IMR-90 (cell line): ENCODE data around the gene NUP210. TPM values are rescaled to one million over a fixed set of nuclear protein-coding genes. Genes with fewer than 3 reads are reported as not detected.

ENCODE experiments used
- ATAC-seq: fragments of 200-7000 bp; cut with Tn5 transposase; 2 replicates; pipeline ENCODE4 v1.9.1; 2020; ENCODE audit warnings: low read depth, mild to moderate bottlenecking, moderate library complexity
- BruUV-seq: library from RNA; stranded (reverse); fragments of 400-500 nt; replicated peaks from 2 replicates; lab custom pipeline; 2021; lab: Mats Ljungman, UMichigan
- CTCF ChIA-PET: fragments of 300-600 bp; formaldehyde crosslinking; extraction: SDS; loops from one replicate; lab custom pipeline; 2021; ENCODE audit warnings: antibody characterized with exemption; lab: Yijun Ruan, JAX
- POLR2A ChIA-PET: fragments of 300-600 bp; sonication (Branson Sonifier 250); formaldehyde crosslinking; loops from one replicate; lab custom pipeline; 2022; ENCODE audit warnings: antibody characterized with exemption; ENCODE audit not compliant: unreplicated experiment; lab: Charles Lee
- DNase-seq: peaks from one replicate; pipeline ENCODE4 v3.0.0; 2013
- H2AFZ ChIP-seq: replicated peaks from 2 replicates; pipeline ENCODE3; 2013; ENCODE audit warnings: low read length, mild to moderate bottlenecking; ENCODE audit not compliant: poor library complexity
- H2AK5ac ChIP-seq: 2 replicates; pipeline ENCODE4 v1.6.1; 2013; ENCODE audit warnings: low read depth, low read length, inconsistent platforms
- H2AK9ac ChIP-seq: replicated peaks from 2 replicates; pipeline ENCODE3; 2013; ENCODE audit warnings: mild to moderate bottlenecking, low read depth, low read length, moderate library complexity; ENCODE audit not compliant: poor library complexity
- H2BK120ac ChIP-seq: 2 replicates; pipeline ENCODE4 v1.6.1; 2013; ENCODE audit warnings: low read depth, low read length, inconsistent platforms
- H2BK15ac ChIP-seq: 3 replicates; pipeline ENCODE4 v1.6.1; 2013; ENCODE audit warnings: low read depth, low read length, inconsistent platforms
- H2BK20ac ChIP-seq: 2 replicates; pipeline ENCODE4 v1.6.1; 2013; ENCODE audit warnings: low read depth, mild to moderate bottlenecking, inconsistent platforms, low read length, moderate library complexity
- H2BK5ac ChIP-seq: 2 replicates; pipeline ENCODE4 v1.6.1; 2013; ENCODE audit warnings: mild to moderate bottlenecking, low read depth, low read length, inconsistent platforms; ENCODE audit not compliant: poor library complexity, severe bottlenecking
- H3K14ac ChIP-seq: replicated peaks from 2 replicates; pipeline ENCODE4 v1.6.1; 2013; ENCODE audit warnings: low read depth, low read length, inconsistent platforms
- H3K18ac ChIP-seq: 2 replicates; pipeline ENCODE4 v1.6.1; 2013; ENCODE audit warnings: low read depth, low read length, control low read depth
- H3K23ac ChIP-seq: 2 replicates; pipeline ENCODE4 v1.6.1; 2013; ENCODE audit warnings: low read depth, low read length, inconsistent platforms
- H3K27ac ChIP-seq: 2 replicates; pipeline ENCODE4 v1.5.1; 2013; ENCODE audit warnings: mild to moderate bottlenecking, control low read depth, low read length; ENCODE audit not compliant: insufficient read depth
- H3K27me3 ChIP-seq: 2 replicates; pipeline ENCODE4 v1.6.1; 2013; ENCODE audit warnings: low read length; ENCODE audit not compliant: control insufficient read depth, insufficient read depth
- H3K36me3 ChIP-seq: 2 replicates; pipeline ENCODE4 v1.6.1; 2013; ENCODE audit warnings: low read length, mixed read lengths; ENCODE audit not compliant: control insufficient read depth, insufficient read depth
- H3K4ac ChIP-seq: 2 replicates; pipeline ENCODE4 v1.6.1; 2013; ENCODE audit warnings: low read depth, low read length, inconsistent platforms
- H3K4me1 ChIP-seq: 2 replicates; pipeline ENCODE4 v1.6.1; 2013; ENCODE audit warnings: low read length, mixed read lengths; ENCODE audit not compliant: control insufficient read depth, insufficient read depth
- H3K4me2 ChIP-seq: 2 replicates; pipeline ENCODE4 v1.6.1; 2013; ENCODE audit warnings: low read depth, mild to moderate bottlenecking, control low read depth, low read length, moderate library complexity
- H3K4me3 ChIP-seq: 2 replicates; pipeline ENCODE4 v1.5.1; 2013; ENCODE audit warnings: low read depth, mild to moderate bottlenecking, control low read depth, low read length, moderate library complexity; ENCODE audit not compliant: insufficient read depth
- H3K56ac ChIP-seq: 2 replicates; pipeline ENCODE4 v1.6.1; 2013; ENCODE audit warnings: low read length, inconsistent platforms; ENCODE audit not compliant: insufficient read depth; ENCODE audit errors: extremely low read depth
- H3K79me1 ChIP-seq, 2 experiments: 2 replicates each; pipeline ENCODE4 v1.6.1; 2013; ENCODE audit warnings: low read length in 2 of 2, inconsistent platforms in 1 of 2, low read depth in 1 of 2
- H3K9ac ChIP-seq: 2 replicates; pipeline ENCODE4 v1.6.1; 2013; ENCODE audit warnings: low read depth, low read length, control low read depth
- H3K9me1 ChIP-seq: 2 replicates; pipeline ENCODE4 v1.6.1; 2013; ENCODE audit warnings: low read length, inconsistent platforms; ENCODE audit not compliant: insufficient read depth
- H3K9me3 ChIP-seq: 2 replicates; pipeline ENCODE4 v1.6.1; 2013; ENCODE audit warnings: low read length; ENCODE audit not compliant: control insufficient read depth, insufficient read depth
- H4K20me1 ChIP-seq: 2 replicates; pipeline ENCODE4 v1.6.1; 2013; ENCODE audit warnings: low read length, inconsistent platforms; ENCODE audit not compliant: insufficient read depth
- H4K5ac ChIP-seq: 2 replicates; pipeline ENCODE4 v1.6.1; 2013; ENCODE audit warnings: mild to moderate bottlenecking, low read depth, low read length, control low read depth
- H4K8ac ChIP-seq, 2 experiments: 2 replicates each; pipeline ENCODE4 v1.6.1; 2013; ENCODE audit warnings: low read depth in 2 of 2, low read length in 2 of 2, control low read depth in 1 of 2, inconsistent platforms in 1 of 2
- H4K91ac ChIP-seq: 2 replicates; pipeline ENCODE4 v1.6.1; 2013; ENCODE audit warnings: low read depth, low read length, inconsistent platforms; ENCODE audit not compliant: insufficient read depth
- BHLHE40 ChIP-seq: fragments of 150-350 bp; IDR thresholded peaks from 2 replicates; pipeline ENCODE4 v1.6.1; 2016; ENCODE audit warnings: mild to moderate bottlenecking, low read depth, low read length
- CEBPB ChIP-seq: IDR thresholded peaks from 2 replicates; pipeline ENCODE4 v1.6.1; 2012; ENCODE audit warnings: low read depth, low read length, improper control_type of control experiment
- CHD1 ChIP-seq: IDR thresholded peaks from 2 replicates; pipeline ENCODE4 v1.6.1; 2012; ENCODE audit warnings: low read depth, low read length, improper control_type of control experiment
- ELK1 ChIP-seq: fragments of 150-350 bp; IDR thresholded peaks from 2 replicates; pipeline ENCODE4 v1.6.1; 2016; ENCODE audit warnings: low read depth, mild to moderate bottlenecking, low read length, moderate library complexity, borderline replicate concordance
- MAFK ChIP-seq: IDR thresholded peaks from 2 replicates; pipeline ENCODE4 v1.6.1; 2012; ENCODE audit warnings: low read depth, low read length, improper control_type of control experiment
- MAZ ChIP-seq: IDR thresholded peaks from 2 replicates; pipeline ENCODE4 v1.6.1; 2012; ENCODE audit warnings: low read depth, mild to moderate bottlenecking, low read length, improper control_type of control experiment, moderate library complexity, borderline replicate concordance
- NFE2L2 ChIP-seq: fragments of 150-350 bp; IDR thresholded peaks from 2 replicates; pipeline ENCODE4 v1.6.1; 2016; ENCODE audit warnings: low read depth, mild to moderate bottlenecking, low read length
- RAD21 ChIP-seq: IDR thresholded peaks from 2 replicates; pipeline ENCODE4 v1.6.1; 2012; ENCODE audit warnings: low read length, improper control_type of control experiment
- RCOR1 ChIP-seq: IDR thresholded peaks from 2 replicates; pipeline ENCODE4 v1.6.1; 2012; ENCODE audit warnings: mild to moderate bottlenecking, low read length, improper control_type of control experiment; ENCODE audit not compliant: insufficient replicate concordance
- RFX5 ChIP-seq: IDR thresholded peaks from 2 replicates; pipeline ENCODE4 v1.8.0; 2012; ENCODE audit warnings: low read depth, mild to moderate bottlenecking, low read length, moderate library complexity
- SMC3 ChIP-seq: fragments of 150-350 bp; IDR thresholded peaks from 2 replicates; pipeline ENCODE4 v1.6.1; 2016; ENCODE audit warnings: low read depth, mild to moderate bottlenecking, antibody characterized with exemption, low read length, moderate library complexity
- WGBS, 2 experiments: methylation state at CpG; one replicate each; pipeline versions ENCODE4 v1.1.5 to v1.1.7; 2013; ENCODE audit warnings: missing lambda C conversion rate in 2 of 2; ENCODE audit not compliant: insufficient read length in 1 of 2; ENCODE audit errors: extremely low coverage in 2 of 2; 5-methylcytosine and 5-hydroxymethylcytosine counted together
- dilution Hi-C: fragments of 300-500 bp; cut with HindIII; formaldehyde crosslinking; loops from one replicate; pipeline ENCODE4 v1.14.3; 2018; ENCODE audit warnings: low sequenced_read_pairs; ENCODE audit not compliant: unreplicated experiment
- in situ Hi-C: fragments of 300-500 bp; cut with MboI; formaldehyde crosslinking; loops from 3 replicates; pipeline ENCODE4 v1.14.3; 2019; ENCODE audit warnings: low sequenced_read_pairs, inconsistent platforms, mixed read lengths
- intact Hi-C: fragments of 100-400 bp; cut with micrococcal nuclease; formaldehyde crosslinking; loops from 2 replicates; pipeline ENCODE4 v1.10.0; 2022
- polyA plus RNA-seq, 3 experiments: library from polyadenylated mRNA; depleted of rRNA; stranded (reverse); fragments of >200 nt; gene quantifications; 2 replicates each; pipeline ENCODE4 v1.2.3, GENCODE V29; 2012; ENCODE audit warnings: low replicate concordance in 1 of 3
- total RNA-seq: library from RNA; depleted of rRNA; stranded (reverse); fragments of >200 nt; gene quantifications from 2 replicates; pipeline ENCODE4 v1.2.3, GENCODE V29; 2012

The NUP210 gene
- total and polyA plus RNA-seq, 2 of the 4 experiments (the other 2 are of a cell fraction) = under 0.01 to 0.03 TPM

GRCh38 chr3:13316603-13317002 is 103.5 kb downstream of the NUP210 start:
- H4K5ac ChIP-seq = no peak overlapping the region
- no peak overlapping the region for H3K9ac ChIP-seq
- no peak overlapping the region for H3K27ac ChIP-seq
- no peaks in the 10 kb centered on the region for H3K9me3 ChIP-seq
- no peak overlapping the region for H4K8ac ChIP-seq
- H3K4me1 ChIP-seq = no peaks in the 10 kb centered on the region
- no peak overlapping the region for H3K4me2 ChIP-seq
- H2BK120ac ChIP-seq = no peak overlapping the region
- no peaks in the 10 kb centered on the region for H4K20me1 ChIP-seq
- no peak overlapping the region for H4K91ac ChIP-seq
- no peak overlapping the region for H3K23ac ChIP-seq
- H2BK20ac ChIP-seq = no peak overlapping the region
- H3K79me1 ChIP-seq = no peaks in the 10 kb centered on the region
- peaks cover 4% of the 10 kb centered on the region for H3K27me3 ChIP-seq
- no peak overlapping the region for H2BK5ac ChIP-seq
- H3K4ac ChIP-seq = no peak overlapping the region
- no peak overlapping the region for H2AK9ac ChIP-seq
- TF ChIP-seq SMC3 = no peak
- TF ChIP-seq NFE2L2 = no peak
- no peak for TF ChIP-seq CHD1
- TF ChIP-seq RAD21 = no peak
- no peak for TF ChIP-seq RFX5
- TF ChIP-seq CEBPB = no peak
- no peak for TF ChIP-seq MAZ
- no peak for TF ChIP-seq RCOR1
- no peak for TF ChIP-seq BHLHE40
- no peak for TF ChIP-seq MAFK
- no peak for TF ChIP-seq ELK1
- WGBS, 2 experiments = 56% methylated on average over 5 of the region's 10 CpGs; no CpG with 5 or more reads in 1 of the 2 experiments
- H3K18ac ChIP-seq = no peak overlapping the region
- no peak overlapping the region for H3K14ac ChIP-seq
- ChIA-PET POLR2A (no interaction called here), CTCF (no interaction called here)
- no peaks in the 10 kb centered on the region for H3K36me3 ChIP-seq
- dilution Hi-C loops = no loop called here
- ATAC-seq = no peak
- no peak overlapping the region for H3K4me3 ChIP-seq
- H3K9me1 ChIP-seq = no peaks in the 10 kb centered on the region
- H2AFZ ChIP-seq = no peak overlapping the region
- in situ Hi-C loops = no loop called here
- no peak overlapping the region for H2BK15ac ChIP-seq
- no peak overlapping the region for H2AK5ac ChIP-seq
- H3K56ac ChIP-seq = no peak overlapping the region
- no TSS peak for BruUV-seq
- intact Hi-C loops = no loop called here
- DNase-seq = no peak
